PC-3 (cell line): ENCODE results near the gene RHOJ.

Experiments
- CTCF ChIP-seq: fragments of 300-600 bp; sonication (generic); conservative IDR thresholded peaks from 2 replicates; pipeline ENCODE4 v1.5.1; 2017; ENCODE audit warnings: antibody characterized with exemption, low read depth, mild to moderate bottlenecking, low read length
- EZH2 ChIP-seq: fragments of 300-600 bp; sonication (generic); IDR thresholded peaks from one replicate; pipeline ENCODE4 v1.6.1; 2017; ENCODE audit warnings: antibody characterized with exemption, mild to moderate bottlenecking, low read length; ENCODE audit not compliant: unreplicated experiment
- EZH2phosphoT487 ChIP-seq: fragments of 300-600 bp; sonication (generic); IDR thresholded peaks from 2 replicates; pipeline ENCODE4 v1.6.1; 2018; ENCODE audit warnings: mild to moderate bottlenecking, antibody characterized with exemption, low read length, borderline replicate concordance

- no peak for TF ChIP-seq EZH2
- TF ChIP-seq CTCF: no peak
- TF ChIP-seq EZH2phosphoT487: no peak
Measured at GRCh38 chr14:63204407-63205043, at the start of gene RHOJ.
